ENCODE data around the gene NTNG2.

Gene NTNG2

GRCh38 chr9:132235125-132235524, 73.3 kb downstream of the NTNG2 start:
- TF ChIP-seq CTCF (IDR thresholded peaks at IDR 0.05; ENCODE audit: unreplicated experiment in 3 of 3): no peak
- H3K27me3 Mint-ChIP-seq (ENCODE audit: low read depth): peaks cover 55% of the 10 kb centered on the region
- H3K9me3 Mint-ChIP-seq: no peaks in the 10 kb centered on the region
- no peaks in the 10 kb centered on the region for H3K36me3 Mint-ChIP-seq (ENCODE audit: low read depth)
- no peak overlapping the region for H3K4me3 Mint-ChIP-seq
- H3K4me1 Mint-ChIP-seq: peaks cover 14% of the 10 kb centered on the region
- no peak overlapping the region for H3K27ac Mint-ChIP-seq

- Mint-ChIP-seq H3K4me1 (peaks cover 14% of the 10 kb centered on the region), H3K27me3 (ENCODE audit: low read depth) (peaks cover 53% of the 10 kb centered on the region), H3K9me3 (no peaks in the 10 kb centered on the region), H3K4me3 (no peak overlapping the region), H3K36me3 (ENCODE audit: low read depth) (no peaks in the 10 kb centered on the region), H3K27ac (no peak overlapping the region)
- TF ChIP-seq CTCF (IDR thresholded peaks at IDR 0.05; ENCODE audit: unreplicated experiment in 3 of 3): peak; percentile 93 to 96 (median 94)
Observed at GRCh38 chr9:132235894-132236661, 74.2 kb downstream of the NTNG2 start.

DNA sequence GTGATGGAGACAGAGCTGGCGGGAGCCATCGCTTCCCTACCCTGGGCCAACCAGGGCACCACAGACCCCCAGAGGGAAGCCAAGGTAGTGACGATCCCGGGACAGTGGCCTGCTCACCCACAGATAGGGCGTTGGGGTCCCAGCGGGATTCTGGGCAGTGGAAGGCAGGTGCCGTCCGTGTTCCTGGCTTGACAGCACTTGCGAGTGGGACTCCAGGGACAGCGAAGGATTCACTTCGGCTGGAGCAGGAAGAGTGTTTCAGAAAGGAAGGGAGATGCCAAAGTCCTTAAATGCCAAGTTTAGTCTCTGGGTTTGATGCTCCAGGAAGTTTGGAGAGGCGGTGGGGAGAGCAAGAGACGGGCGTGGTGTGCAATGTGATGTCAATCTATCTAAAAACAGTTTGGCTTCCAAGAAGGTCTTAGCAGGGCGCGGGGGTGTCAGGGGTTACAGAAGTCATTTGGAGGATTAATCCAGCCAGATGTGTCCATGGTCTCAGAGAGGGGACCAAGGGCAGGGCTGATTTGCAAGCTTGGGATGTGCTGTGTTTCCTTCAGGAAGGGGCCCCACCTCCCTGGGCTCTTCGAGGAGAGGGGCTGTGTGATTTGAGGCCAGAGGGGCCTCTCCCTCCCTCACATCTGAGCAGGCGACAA, 74.9 kb downstream of the NTNG2 start:
- Mint-ChIP-seq H3K4me3 (no peak overlapping the region), H3K36me3 (ENCODE audit: low read depth) (no peaks in the 10 kb centered on the region), H3K9me3 (no peaks in the 10 kb centered on the region), H3K4me1 (peaks cover 14% of the 10 kb centered on the region), H3K27ac (no peak overlapping the region), H3K27me3 (ENCODE audit: low read depth) (peaks cover 57% of the 10 kb centered on the region)
- peak in 2 of 3 experiments; percentile 7 to 55 for TF ChIP-seq CTCF (IDR thresholded peaks at IDR 0.05; ENCODE audit: unreplicated experiment in 3 of 3)

GRCh38 chr9:132237481-132237880, 75.6 kb downstream of the NTNG2 start:
- H3K4me3 Mint-ChIP-seq: no peak overlapping the region
- H3K9me3 Mint-ChIP-seq: no peaks in the 10 kb centered on the region
- peaks cover 62% of the 10 kb centered on the region for H3K27me3 Mint-ChIP-seq (ENCODE audit: low read depth)
- peaks cover 18% of the 10 kb centered on the region for H3K4me1 Mint-ChIP-seq
- H3K27ac Mint-ChIP-seq: no peak overlapping the region
- TF ChIP-seq CTCF (IDR thresholded peaks at IDR 0.05; ENCODE audit: unreplicated experiment in 3 of 3): no peak
- no peaks in the 10 kb centered on the region for H3K36me3 Mint-ChIP-seq (ENCODE audit: low read depth)

DNA sequence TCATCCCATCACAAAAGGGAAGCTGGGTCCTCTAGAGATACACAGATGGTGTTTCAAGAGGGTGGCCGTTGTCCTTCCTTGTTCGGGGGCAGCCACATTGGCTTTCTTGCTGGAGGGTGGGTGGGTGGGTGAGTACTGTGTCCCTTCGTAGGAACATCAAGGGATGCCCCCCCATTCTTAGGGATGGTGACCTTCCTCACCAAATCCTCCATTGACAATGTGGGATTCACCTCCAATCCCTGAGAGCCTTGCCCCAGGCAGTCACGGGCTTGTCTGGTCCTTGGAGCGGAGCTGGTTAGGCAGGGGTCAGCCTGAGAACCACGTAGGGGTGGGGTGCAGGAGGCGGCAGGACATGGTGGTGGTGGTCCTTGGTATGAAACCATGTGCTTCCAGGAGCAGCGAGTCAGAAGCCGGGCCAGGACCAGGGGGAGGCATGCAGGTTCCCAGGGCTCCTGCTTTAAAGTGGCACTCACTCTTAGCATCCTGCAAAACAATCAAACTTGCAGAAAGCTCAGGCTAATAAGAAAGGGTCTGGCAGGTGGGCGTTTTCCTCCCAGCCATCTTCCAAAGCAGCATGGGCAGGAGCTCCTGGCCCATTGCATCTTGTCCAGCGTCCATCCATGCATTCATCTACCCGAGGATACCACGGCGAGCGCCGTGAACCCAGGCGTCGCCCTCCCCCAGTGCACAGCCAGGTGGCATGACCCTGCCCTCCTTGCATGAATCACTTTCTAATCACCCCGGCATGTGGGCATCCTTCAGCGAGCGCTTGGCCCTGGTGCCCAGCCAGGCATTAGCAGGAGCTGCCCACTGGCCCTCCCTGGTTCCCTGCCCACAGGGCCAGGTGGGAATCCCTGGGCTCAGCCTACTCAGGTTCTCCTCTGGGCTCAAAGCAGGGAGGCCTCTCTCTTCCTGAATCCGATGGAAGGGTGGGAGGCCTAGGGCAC, 76.4 kb downstream of the NTNG2 start:
- TF ChIP-seq CTCF (IDR thresholded peaks at IDR 0.05; ENCODE audit: unreplicated experiment in 3 of 3): no peak
- H3K27ac Mint-ChIP-seq: no peak overlapping the region
- peaks cover 15% of the 10 kb centered on the region for H3K4me1 Mint-ChIP-seq
- peak overlapping the region in 1 of 3 experiments; percentile 34 for H3K4me3 Mint-ChIP-seq
- no peaks in the 10 kb centered on the region for H3K9me3 Mint-ChIP-seq
- H3K27me3 Mint-ChIP-seq (ENCODE audit: low read depth): peaks cover 70% of the 10 kb centered on the region
- no peaks in the 10 kb centered on the region for H3K36me3 Mint-ChIP-seq (ENCODE audit: low read depth)

Measured in nephron (organoid).